ENCODE data around the gene LTBR. TPM values are rescaled to one million over a fixed set of nuclear protein-coding genes. Genes with fewer than 3 reads are reported as not detected.

Gene LTBR
- total RNA-seq, 5 donors from 2014 or later (not counting 1 experiment from before 2014, with no cell fraction given): 0.56 to 1.6 (median 1.2) TPM; not detected in 1

DNA sequence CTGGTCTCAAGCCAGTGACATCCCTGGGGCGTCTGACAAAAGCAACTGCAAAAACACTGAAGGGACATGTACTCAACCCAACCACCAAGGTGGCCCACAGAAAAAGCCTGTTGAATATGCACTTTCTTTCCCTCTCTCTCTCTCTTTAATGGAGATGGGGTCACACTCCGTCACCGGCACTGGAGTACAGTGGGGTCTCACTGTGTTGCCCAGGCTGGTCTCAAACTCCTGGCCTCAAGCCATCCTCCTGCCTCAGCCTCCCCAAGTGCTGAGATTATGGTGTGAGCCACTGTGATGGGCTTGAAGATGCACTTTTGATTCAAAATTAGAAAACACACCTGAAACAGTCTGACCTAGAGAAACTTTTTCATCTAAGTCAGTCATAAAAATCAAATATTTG lies 53.6 kb downstream of the LTBR start:
- DNase-seq: no peak
- H3K27ac ChIP-seq (ENCODE audit: low read length): no peak overlapping the region
- no peak for ATAC-seq (replicated peaks in 1 of 4)
- ChIA-PET POLR2A (no interaction called here), CTCF (no interaction called here)
- no peak overlapping the region for H3K4me3 Mint-ChIP-seq
- H3K36me3 ChIP-seq (ENCODE audit: control insufficient read depth in 2 of 2, extremely low read depth in 1 of 2, insufficient read depth in 1 of 2, low read length in 1 of 2): no peaks in the 10 kb centered on the region
- H3K27ac Mint-ChIP-seq: no peak overlapping the region
- no peaks in the 10 kb centered on the region for H3K36me3 Mint-ChIP-seq
- no peaks in the 10 kb centered on the region for H3K27me3 ChIP-seq (replicated peaks in 1 of 2; ENCODE audit: control insufficient read depth in 2 of 2, extremely low read depth in 1 of 2, insufficient read depth in 2 of 2, low read length in 1 of 2)
- H3K9me3 Mint-ChIP-seq: no peaks in the 10 kb centered on the region
- peaks cover 23 to 37% of the 10 kb centered on the region in 2 experiments for H3K4me1 ChIP-seq (ENCODE audit: control insufficient read depth in 1 of 2, extremely low read depth in 1 of 2, insufficient read depth in 2 of 2, low read length in 2 of 2)
- peaks cover 32 to 46% (median 36%) of the 10 kb centered on the region in 3 donors for H3K4me1 Mint-ChIP-seq
- no peak overlapping the region for H3K4me3 ChIP-seq (ENCODE audit: control insufficient read depth in 1 of 2, extremely low read depth in 1 of 2, low read length in 1 of 2)
- no peaks in the 10 kb centered on the region for H3K27me3 Mint-ChIP-seq
- WGBS (ENCODE audit: insufficient coverage): 100% methylated on average over 1 of the region's 3 CpGs
- H3K9me3 ChIP-seq: no peaks in the 10 kb centered on the region

DNA sequence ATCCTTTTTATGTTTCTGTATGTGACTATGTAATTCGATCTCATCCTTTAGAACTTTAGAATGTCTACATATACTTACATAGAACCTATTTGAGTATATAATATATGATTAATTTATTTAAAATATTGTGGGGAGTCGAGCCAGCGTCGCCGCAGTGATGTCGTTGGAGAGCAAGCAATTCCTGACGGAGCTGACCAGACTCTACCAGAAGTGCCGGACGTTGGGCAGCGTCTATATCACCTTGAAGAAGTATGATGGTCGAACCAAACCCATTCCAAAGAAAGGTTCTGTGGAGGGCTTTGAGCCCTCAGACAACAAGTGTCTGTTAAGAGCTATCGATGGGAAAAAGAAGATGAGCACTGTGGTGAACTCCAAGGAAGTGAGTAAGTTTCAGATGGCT lies 54.4 kb downstream of the LTBR start:
- H3K9me3 Mint-ChIP-seq: no peaks in the 10 kb centered on the region

DNA sequence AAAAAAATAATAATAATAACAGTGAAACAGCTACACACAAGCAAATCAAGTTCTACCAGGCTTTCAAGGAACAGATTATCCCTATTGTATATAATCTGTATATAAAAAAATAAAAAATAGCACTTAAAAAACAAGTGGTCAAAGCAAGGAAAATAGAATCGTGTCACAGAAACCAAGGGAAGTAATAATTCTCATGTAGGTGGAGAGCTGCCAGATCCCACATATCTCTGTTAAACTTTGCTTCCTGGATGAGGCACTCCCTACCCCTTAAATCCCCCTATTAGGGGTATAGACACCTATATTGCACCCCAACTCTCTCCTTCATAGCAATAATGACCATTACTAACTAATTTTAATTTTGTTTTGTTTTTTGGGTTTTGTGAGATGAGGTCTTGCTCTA lies 56.4 kb downstream of the LTBR start:
- no peak for DNase-seq
- Mint-ChIP-seq H3K4me1 (peaks cover 33 to 48% (median 42%) of the 10 kb centered on the region in 3 donors), H3K27me3 (no peaks in the 10 kb centered on the region), H3K36me3 (no peaks in the 10 kb centered on the region), H3K27ac (peak overlapping the region in 1 of 2 donors; percentile 75), H3K4me3 (no peak overlapping the region), H3K9me3 (no peaks in the 10 kb centered on the region)
- ATAC-seq (replicated peaks in 1 of 4): no peak
- H3K9me3 ChIP-seq: no peaks in the 10 kb centered on the region
- peaks cover 18 to 29% of the 10 kb centered on the region in 2 experiments for H3K4me1 ChIP-seq (ENCODE audit: control insufficient read depth in 1 of 2, extremely low read depth in 1 of 2, insufficient read depth in 2 of 2, low read length in 2 of 2)
- POLR2A ChIA-PET: no interaction called here
- H3K36me3 ChIP-seq (ENCODE audit: control insufficient read depth in 2 of 2, extremely low read depth in 1 of 2, insufficient read depth in 1 of 2, low read length in 1 of 2): no peaks in the 10 kb centered on the region
- H3K27ac ChIP-seq (ENCODE audit: low read length): no peak overlapping the region
- H3K27me3 ChIP-seq (replicated peaks in 1 of 2; ENCODE audit: control insufficient read depth in 2 of 2, extremely low read depth in 1 of 2, insufficient read depth in 2 of 2, low read length in 1 of 2): no peaks in the 10 kb centered on the region
- CTCF ChIA-PET: interaction anchor here (0.8 to 2.7 kb wide), 2 partner anchors 21 to 25 kb away, joined by 8 to 11 read pairs; no protein-coding TSS in a partner anchor
- H3K4me3 ChIP-seq (ENCODE audit: control insufficient read depth in 1 of 2, extremely low read depth in 1 of 2, low read length in 1 of 2): no peak overlapping the region
- WGBS (ENCODE audit: insufficient coverage): no CpG with 5 or more reads among the region's 1 CpG

More for the DNA sequence above, 54.4 kb downstream of the LTBR start:
- ATAC-seq (replicated peaks in 1 of 4) (no peak), DNase-seq (no peak)
- no peaks in the 10 kb centered on the region for H3K27me3 Mint-ChIP-seq
- no peak overlapping the region for H3K27ac Mint-ChIP-seq
- Histone ChIP-seq H3K36me3 (ENCODE audit: control insufficient read depth in 2 of 2, extremely low read depth in 1 of 2, insufficient read depth in 1 of 2, low read length in 1 of 2) (no peaks in the 10 kb centered on the region), H3K27me3 (replicated peaks in 1 of 2; ENCODE audit: control insufficient read depth in 2 of 2, extremely low read depth in 1 of 2, insufficient read depth in 2 of 2, low read length in 1 of 2) (no peaks in the 10 kb centered on the region), H3K9me3 (no peaks in the 10 kb centered on the region), H3K27ac (ENCODE audit: low read length) (no peak overlapping the region), H3K4me1 (ENCODE audit: control insufficient read depth in 1 of 2, extremely low read depth in 1 of 2, insufficient read depth in 2 of 2, low read length in 2 of 2) (peaks cover 19 to 39% of the 10 kb centered on the region in 2 experiments), H3K4me3 (ENCODE audit: control insufficient read depth in 1 of 2, extremely low read depth in 1 of 2, low read length in 1 of 2) (no peak overlapping the region)
- ChIA-PET POLR2A (no interaction called here), CTCF (interaction anchor here in 1 of 2 donors (1.0 kb wide), 1 partner anchor 27 kb away, joined by 3 read pairs; no protein-coding TSS in a partner anchor)
- 100% methylated on average over 5 of the region's 12 CpGs for WGBS (ENCODE audit: insufficient coverage)
- no peaks in the 10 kb centered on the region for H3K36me3 Mint-ChIP-seq
- peaks cover 35 to 46% (median 37%) of the 10 kb centered on the region in 3 donors for H3K4me1 Mint-ChIP-seq
- H3K4me3 Mint-ChIP-seq: no peak overlapping the region

Other genes with a start within 250 kb of the LTBR start
- 1 to 10 TPM; 2.6 to 5.7 (median 3.3) TPM for gene CD9, start 183.8 kb upstream of the LTBR start, total RNA-seq
- gene PLEKHG6, start 73.5 kb upstream of the LTBR start, total RNA-seq: under 1 TPM in 2 of 5 donors, not detected in 3; 0.13 to 0.38 TPM
- gene TNFRSF1A, start 42.1 kb upstream of the LTBR start, total RNA-seq: 10 to 100 TPM; 32.3 to 88.0 (median 86.5) TPM
- gene SCNN1A, start 8.6 kb upstream of the LTBR start, total RNA-seq: 1 to 10 TPM; 1.0 to 3.4 (median 2.6) TPM
- gene CD27, start 60.8 kb downstream of the LTBR start, total RNA-seq: 100 to 1,000 TPM in 4 of 5 donors, 10 to 100 TPM in 1; 94.0 to 140 (median 138) TPM
- 10 to 100 TPM; 22.6 to 77.0 (median 60.3) TPM for gene TAPBPL, start 67.9 kb downstream of the LTBR start, total RNA-seq
- 10 to 100 TPM; 64.6 to 92.2 (median 75.8) TPM for gene VAMP1, start 86.5 kb downstream of the LTBR start, total RNA-seq
- gene MRPL51, start 109.1 kb downstream of the LTBR start, total RNA-seq: 10 to 100 TPM; 34.3 to 86.6 (median 80.3) TPM
- 10 to 100 TPM; 32.8 to 43.8 (median 40.7) TPM for gene NCAPD2, start 109.9 kb downstream of the LTBR start, total RNA-seq
- gene GAPDH, start 150.4 kb downstream of the LTBR start, total RNA-seq: 100 to 1,000 TPM; 500 to 643 (median 605) TPM
- gene IFFO1, start 171.9 kb downstream of the LTBR start, total RNA-seq: 10 to 100 TPM; 30.4 to 59.8 (median 59.7) TPM
- 100 to 1,000 TPM in 1 of 5 donors, 10 to 100 TPM in 4; 69.6 to 107 (median 93.1) TPM for gene NOP2, start 184.1 kb downstream of the LTBR start, total RNA-seq
- 100 to 1,000 TPM; 236 to 392 (median 258) TPM for gene CHD4, start 223.2 kb downstream of the LTBR start, total RNA-seq